Common myeloid progenitor, CD34-positive (primary cell): ENCODE data around the gene AAR2.

Experiments used
- CTCF ChIA-PET: fragments of 350-600 bp; sonication (Branson Sonifier 250); formaldehyde crosslinking; loops from one replicate; lab custom pipeline; 2021; ENCODE audit warnings: antibody characterized with exemption; lab: Charles Lee
- POLR2A ChIA-PET: fragments of 350-600 bp; sonication (Branson Sonifier 250); formaldehyde crosslinking; loops from one replicate; lab custom pipeline; 2021; ENCODE audit warnings: antibody characterized with exemption; lab: Charles Lee
- DNase-seq, 3 donors: peaks; one replicate each; pipeline versions ENCODE4 v3.0.0 to v3.0.0-alpha.2; 2013
- H3K27ac ChIP-seq, 2 experiments: 1 replicate in 1 of 2; 2 replicates in 1 of 2; pipeline ENCODE4 v1.7.0; 2013; ENCODE audit warnings: inconsistent platforms in 2 of 2, low read length in 2 of 2, mild to moderate bottlenecking in 2 of 2, low read depth in 1 of 2, moderate library complexity in 1 of 2; ENCODE audit not compliant: severe bottlenecking in 2 of 2, insufficient read depth in 1 of 2, poor library complexity in 1 of 2
- H3K27me3 ChIP-seq, 5 experiments: replicated peaks in 2 of 5; 1 replicate in 3 of 5; 2 replicates in 2 of 5; pipeline versions ENCODE4 v1.6.1 to v1.7.0; 2013; ENCODE audit warnings: low read length in 4 of 5, mild to moderate bottlenecking in 2 of 5, moderate library complexity in 2 of 5, inconsistent platforms in 1 of 5; ENCODE audit not compliant: insufficient read depth in 5 of 5, control insufficient read depth in 4 of 5
- H3K36me3 ChIP-seq, 4 experiments: 1 replicate in 2 of 4; 2 replicates in 2 of 4; pipeline versions ENCODE4 v1.6.1 to v1.7.0; 2013; ENCODE audit warnings: low read length in 3 of 4, control low read depth in 1 of 4, mild to moderate bottlenecking in 1 of 4; ENCODE audit not compliant: control insufficient read depth in 4 of 4, insufficient read depth in 4 of 4
- H3K4me1 ChIP-seq, 4 experiments: 1 replicate in 3 of 4; 2 replicates in 1 of 4; pipeline versions ENCODE4 v1.6.1 to v1.7.1; 2013; ENCODE audit warnings: low read length in 3 of 4, mild to moderate bottlenecking in 3 of 4, control low read depth in 1 of 4, inconsistent platforms in 1 of 4, moderate library complexity in 1 of 4; ENCODE audit not compliant: control insufficient read depth in 4 of 4, insufficient read depth in 4 of 4; ENCODE audit errors: control extremely low read depth in 1 of 4
- H3K4me3 ChIP-seq, 7 experiments: 1 replicate in 4 of 7; 2 replicates in 3 of 7; pipeline versions ENCODE4 v1.5.1 to v1.7.0; 2013; ENCODE audit warnings: mild to moderate bottlenecking in 7 of 7, low read length in 6 of 7, moderate library complexity in 6 of 7, inconsistent platforms in 2 of 7, low read depth in 2 of 7, control low read depth in 1 of 7; ENCODE audit not compliant: insufficient read depth in 4 of 7, control insufficient read depth in 1 of 7; ENCODE audit errors: extremely low read depth in 1 of 7
- H3K9me3 ChIP-seq, 5 experiments: 1 replicate in 4 of 5; 2 replicates in 1 of 5; pipeline versions ENCODE4 v1.6.1 to v1.7.1; 2013; ENCODE audit warnings: low read length in 4 of 5, mild to moderate bottlenecking in 2 of 5, inconsistent platforms in 1 of 5, low read depth in 1 of 5, moderate library complexity in 1 of 5; ENCODE audit not compliant: control insufficient read depth in 4 of 5, insufficient read depth in 2 of 5; ENCODE audit errors: control extremely low read depth in 1 of 5
- WGBS: methylation state at CpG from one replicate; pipeline ENCODE4 v1.1.5; 2013; ENCODE audit not compliant: insufficient coverage; 5-methylcytosine and 5-hydroxymethylcytosine counted together

AAR2 gene

DNA sequence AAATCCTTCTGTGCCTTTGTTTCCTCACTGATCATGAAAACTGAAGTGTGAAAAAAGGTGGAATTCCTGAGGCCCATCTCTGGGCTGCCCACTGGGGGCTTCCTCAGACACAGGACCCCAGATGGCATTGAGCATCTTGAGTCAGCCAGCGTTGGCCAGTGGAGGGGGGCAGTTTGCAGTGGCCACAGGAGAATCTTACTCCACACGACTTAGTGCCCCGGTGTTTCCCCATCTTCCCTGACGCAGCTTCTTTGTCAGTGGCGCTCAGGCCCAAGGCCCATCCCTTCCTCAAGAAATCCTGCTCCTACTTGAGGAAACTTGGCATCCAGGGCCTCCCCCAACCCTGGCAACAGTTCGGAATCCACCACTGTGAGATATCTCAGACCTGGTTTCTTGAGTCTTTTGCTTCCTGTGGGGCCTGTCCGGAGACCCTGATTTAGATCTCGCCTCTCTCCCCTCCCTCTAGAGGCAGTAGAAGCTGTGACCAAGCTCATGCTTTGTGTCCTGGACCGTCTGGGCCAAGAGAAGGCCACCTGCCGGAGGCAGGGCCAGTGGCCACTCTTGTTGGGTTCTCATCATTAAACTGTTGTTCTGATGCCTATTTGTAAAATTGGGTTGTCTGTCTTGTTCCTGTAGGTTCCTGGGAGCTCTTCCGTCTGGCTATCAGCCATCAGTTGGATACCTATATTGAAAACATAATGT, 49.6 kb downstream of the AAR2 start:
- no peak overlapping the region for H3K27ac ChIP-seq
- H3K27me3 ChIP-seq = peaks cover 3 to 18% (median 4%) of the 10 kb centered on the region in 5 experiments
- no peaks in the 10 kb centered on the region for H3K4me1 ChIP-seq
- POLR2A ChIA-PET = no interaction called here
- CTCF ChIA-PET = no interaction called here
- 88% methylated on average over 10 of the region's 11 CpGs for WGBS
- H3K9me3 ChIP-seq = peaks cover 0 to 2% (median 0%) of the 10 kb centered on the region in 5 experiments
- no peaks in the 10 kb centered on the region for H3K36me3 ChIP-seq
- H3K4me3 ChIP-seq = no peak overlapping the region
- DNase-seq = no peak

DNA sequence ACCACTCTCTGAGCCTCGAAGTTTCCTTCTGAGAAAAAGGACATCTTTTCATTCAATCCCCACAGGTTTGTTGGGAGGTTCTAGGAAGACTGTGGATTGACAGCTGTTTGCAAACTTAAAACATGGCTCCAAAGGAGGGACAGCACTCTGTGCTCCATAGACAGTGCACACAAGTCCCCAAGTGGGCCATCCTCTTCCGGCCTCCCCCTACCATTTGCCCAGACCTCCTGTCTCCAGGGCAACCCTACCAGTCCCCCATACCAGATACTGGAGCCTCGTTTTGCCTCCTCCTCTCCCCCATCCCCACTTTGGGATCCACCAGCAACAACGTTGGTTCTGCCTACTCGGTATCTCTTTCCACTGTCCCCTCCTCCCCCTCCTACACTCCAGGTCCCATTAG, 61.4 kb downstream of the AAR2 start:
- POLR2A ChIA-PET = no interaction called here
- H3K4me3 ChIP-seq = no peak overlapping the region
- no peaks in the 10 kb centered on the region for H3K9me3 ChIP-seq
- no peak for DNase-seq
- H3K36me3 ChIP-seq = no peaks in the 10 kb centered on the region
- CTCF ChIA-PET = no interaction called here
- H3K27me3 ChIP-seq = peaks cover 0 to 65% (median 10%) of the 10 kb centered on the region in 5 experiments
- WGBS = 66% methylated on average over 4 of the region's 5 CpGs
- H3K27ac ChIP-seq = no peak overlapping the region
- H3K4me1 ChIP-seq = no peaks in the 10 kb centered on the region

DNA sequence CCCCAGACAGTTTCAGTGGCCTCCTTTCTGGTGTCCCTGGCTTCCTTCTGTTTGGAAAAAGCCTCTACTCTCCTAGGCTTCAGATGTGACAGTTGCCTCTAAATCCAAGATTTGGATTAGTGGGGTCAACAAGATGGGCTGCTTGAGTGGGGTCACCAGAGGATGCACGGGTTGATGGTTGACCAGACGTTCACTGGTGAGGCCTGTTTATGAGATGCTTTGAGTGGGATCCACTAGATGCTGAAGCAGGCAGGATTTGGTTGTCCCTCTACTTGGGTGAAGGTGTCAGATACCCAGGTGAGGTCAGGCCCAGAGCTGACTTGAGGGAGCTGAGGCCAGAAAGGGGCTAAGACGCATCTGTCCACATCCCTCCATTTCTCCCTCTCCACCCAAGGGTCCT, 61.8 kb downstream of the AAR2 start:
- H3K9me3 ChIP-seq = peaks cover 0 to 1% (median 0%) of the 10 kb centered on the region in 5 experiments
- DNase-seq = no peak
- no peaks in the 10 kb centered on the region for H3K4me1 ChIP-seq
- POLR2A ChIA-PET = no interaction called here
- CTCF ChIA-PET = no interaction called here
- no peak overlapping the region for H3K4me3 ChIP-seq
- no peak overlapping the region for H3K27ac ChIP-seq
- WGBS = 71% methylated on average over 2 of the region's 3 CpGs
- peaks cover 0 to 70% (median 10%) of the 10 kb centered on the region in 5 experiments for H3K27me3 ChIP-seq
- no peaks in the 10 kb centered on the region for H3K36me3 ChIP-seq

DNA sequence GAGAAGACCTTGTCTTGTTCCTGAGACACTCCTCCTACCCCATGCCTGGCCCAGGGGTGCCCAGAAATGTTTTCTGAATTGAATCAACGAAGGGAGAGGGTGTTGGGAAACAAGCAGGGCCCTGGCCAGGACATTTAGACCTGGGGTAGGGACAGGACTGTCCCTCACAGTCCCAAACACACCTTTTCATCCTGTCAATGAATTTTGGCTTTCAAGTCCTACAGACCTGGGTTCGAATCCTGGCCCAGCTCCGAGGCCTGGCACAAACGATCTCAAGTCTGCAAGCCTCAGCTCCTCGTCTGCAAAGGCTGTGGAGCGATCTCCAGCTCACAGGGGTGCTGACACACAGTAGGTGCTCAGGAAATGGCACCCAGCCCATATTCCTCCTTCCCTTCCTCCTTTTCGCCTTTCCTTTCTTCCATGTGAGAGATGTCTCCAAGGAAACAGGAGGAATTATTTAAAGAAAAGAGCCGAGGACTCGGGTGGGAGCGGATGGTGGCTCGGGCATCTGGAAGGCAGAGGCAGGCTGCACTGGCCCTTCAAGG, 62.6 kb downstream of the AAR2 start:
- Histone ChIP-seq H3K4me3 (no peak overlapping the region), H3K27ac (no peak overlapping the region), H3K9me3 (peaks cover 0 to 7% (median 3%) of the 10 kb centered on the region in 5 experiments), H3K36me3 (no peaks in the 10 kb centered on the region), H3K4me1 (peaks cover 0 to 3% (median 0%) of the 10 kb centered on the region in 4 experiments), H3K27me3 (peaks cover 3 to 78% (median 14%) of the 10 kb centered on the region in 5 experiments)
- WGBS = 90% methylated on average over 8 of the region's 11 CpGs
- no peak for DNase-seq
- POLR2A ChIA-PET = no interaction called here
- CTCF ChIA-PET = no interaction called here

DNA sequence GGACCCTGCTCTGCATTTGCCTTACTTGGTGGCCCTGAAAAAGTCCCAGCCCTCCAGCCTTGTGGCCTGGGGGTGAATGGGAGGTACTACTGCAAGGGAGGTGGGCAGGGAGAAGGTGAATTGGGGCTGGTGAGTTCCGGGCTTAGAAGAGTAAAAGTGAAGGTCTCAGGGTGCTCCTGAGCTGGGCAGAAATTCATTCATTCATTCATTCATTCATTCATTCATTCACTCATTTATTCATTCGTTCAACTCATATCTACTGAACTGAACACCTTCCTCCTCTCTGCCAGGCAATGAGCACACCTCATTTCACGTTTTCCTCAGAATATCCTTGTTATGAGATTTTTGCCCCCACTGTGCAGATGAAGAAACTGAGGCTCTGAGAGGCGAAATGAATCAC, 63.2 kb downstream of the AAR2 start:
- Histone ChIP-seq H3K27ac (no peak overlapping the region), H3K36me3 (no peaks in the 10 kb centered on the region), H3K4me1 (peaks cover 0 to 3% (median 0%) of the 10 kb centered on the region in 4 experiments), H3K4me3 (no peak overlapping the region), H3K9me3 (peaks cover 0 to 7% (median 3%) of the 10 kb centered on the region in 5 experiments), H3K27me3 (peaks cover 5 to 83% (median 18%) of the 10 kb centered on the region in 5 experiments)
- no peak for DNase-seq
- WGBS = 89% methylated on average over 4 of the region's 4 CpGs
- POLR2A ChIA-PET = no interaction called here
- CTCF ChIA-PET = no interaction called here

DNA sequence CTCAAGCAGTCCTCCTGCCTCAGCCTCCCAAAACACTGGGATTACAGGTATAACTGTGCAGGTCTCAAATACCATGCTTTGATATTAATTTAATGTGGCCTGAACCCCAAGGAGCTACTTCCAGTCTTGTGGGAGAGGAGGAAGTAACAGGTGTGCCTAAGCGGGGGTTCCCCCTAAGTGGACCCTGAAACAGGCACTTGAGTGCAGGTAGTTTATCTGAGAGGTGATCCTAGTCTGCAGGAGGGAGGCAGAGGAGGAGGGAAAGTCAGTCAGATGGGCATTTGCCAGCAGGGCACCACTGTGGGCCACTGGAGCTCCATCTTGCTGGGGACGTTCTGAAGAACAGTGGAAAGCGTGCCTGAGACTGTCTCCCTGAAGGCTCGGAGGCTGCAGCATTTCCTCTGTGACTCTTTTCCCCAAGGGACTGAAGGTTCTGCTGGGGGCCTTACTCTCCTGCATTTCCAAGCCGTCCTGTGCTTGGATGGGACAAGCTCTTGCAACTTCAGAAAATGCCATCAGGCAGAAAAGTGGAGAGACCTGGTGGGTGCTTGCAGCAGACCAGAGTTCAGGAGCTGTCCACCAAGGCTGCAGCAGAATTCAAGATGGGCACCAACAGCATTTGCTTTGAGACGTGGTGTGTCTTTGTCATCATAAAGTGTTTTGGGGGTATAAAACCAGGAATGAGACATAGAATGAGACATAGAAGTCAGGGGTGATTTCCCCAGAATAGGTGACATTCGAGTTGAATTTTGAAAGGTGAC, 65.3 kb downstream of the AAR2 start:
- ChIA-PET POLR2A (no interaction called here), CTCF (interaction anchor here (0.6 kb wide), 1 partner anchor 199 kb away, joined by 3 read pairs; no protein-coding TSS in a partner anchor)
- Histone ChIP-seq H3K4me3 (no peak overlapping the region), H3K9me3 (peaks cover 0 to 7% (median 3%) of the 10 kb centered on the region in 5 experiments), H3K27ac (no peak overlapping the region), H3K27me3 (peaks cover 5 to 89% (median 32%) of the 10 kb centered on the region in 5 experiments), H3K4me1 (peaks cover 0 to 11% (median 4%) of the 10 kb centered on the region in 4 experiments), H3K36me3 (no peaks in the 10 kb centered on the region)
- DNase-seq = no peak
- 88% methylated on average over 7 of the region's 7 CpGs for WGBS
